SK-N-SH (cell line): ENCODE measurements around the gene SLC7A6OS. TPM values are rescaled to one million over a fixed set of nuclear protein-coding genes. Genes with fewer than 3 reads are reported as not detected.

ENCODE experiments used
- CTCF ChIA-PET: fragments of 300-600, 350-600 bp; formaldehyde crosslinking; extraction: SDS; loops from one replicate; lab custom pipeline; 2021; lab: Yijun Ruan, JAX
- POLR2A ChIA-PET: fragments of 350-600 bp; sonication (Branson Sonifier 250); formaldehyde crosslinking; extraction: SDS; loops from one replicate; lab custom pipeline; 2020; ENCODE audit warnings: antibody characterized with exemption, inconsistent platforms; lab: Yijun Ruan, JAX
- DNase-seq: peaks from one replicate; pipeline ENCODE4 v3.0.0; 2012
- H2AFZ ChIP-seq: fragments of 200-600 bp; sonication (generic); 2 replicates; pipeline ENCODE4 v1.8.1; 2016; ENCODE audit warnings: antibody characterized with exemption, mild to moderate bottlenecking, low read depth
- H3F3A ChIP-seq: fragments of 200-600 bp; sonication (generic); replicated peaks from 2 replicates; pipeline ENCODE3; 2016; ENCODE audit warnings: antibody characterized with exemption, mild to moderate bottlenecking; ENCODE audit not compliant: insufficient read depth
- H3K27ac ChIP-seq, 2 experiments: fragments of 200-500 bp in 1 of 2; fragments of 200-600 bp in 1 of 2; sonication (Bioruptor generic) in 1 of 2; sonication (generic), shearing (Covaris generic) in 1 of 2; 2 replicates each; pipeline versions ENCODE4 v1.5.1 to v1.6.1; 2014 to 2016; ENCODE audit warnings: low read depth in 2 of 2, inconsistent platforms in 1 of 2, low read length in 1 of 2, mild to moderate bottlenecking in 1 of 2, mixed read lengths in 1 of 2
- H3K27me3 ChIP-seq: fragments of 200-600 bp; sonication (generic), shearing (Covaris generic); 2 replicates; pipeline ENCODE4 v1.6.1; 2016; ENCODE audit warnings: mixed run types; ENCODE audit not compliant: insufficient read depth
- H3K36me3 ChIP-seq, 2 experiments: fragments of 200-500 bp in 1 of 2; fragments of 200-600 bp in 1 of 2; sonication (Bioruptor generic) in 1 of 2; sonication (generic) in 1 of 2; replicated peaks in 1 of 2; 2 replicates each; pipeline versions ENCODE3 to v1.5.1; 2014 to 2016; ENCODE audit warnings: low read length in 1 of 2, mild to moderate bottlenecking in 1 of 2; ENCODE audit not compliant: insufficient read depth in 2 of 2, control insufficient read depth in 1 of 2
- H3K4me1 ChIP-seq, 2 experiments: fragments of 200-500 bp in 1 of 2; fragments of 200-600 bp in 1 of 2; sonication (Bioruptor generic) in 1 of 2; sonication (generic), shearing (Covaris generic) in 1 of 2; 2 replicates each; pipeline versions ENCODE4 v1.5.1 to v1.6.1; 2014 to 2016; ENCODE audit warnings: low read depth in 1 of 2, low read length in 1 of 2, mixed run types in 1 of 2; ENCODE audit not compliant: insufficient read depth in 2 of 2, control insufficient read depth in 1 of 2
- H3K4me2 ChIP-seq: fragments of 200-600 bp; sonication (generic), shearing (Covaris generic); 2 replicates; pipeline ENCODE4 v1.6.1; 2017; ENCODE audit warnings: mixed run types
- H3K4me3 ChIP-seq, 2 experiments: fragments of 200-500 bp in 1 of 2; fragments of 200-600 bp in 1 of 2; sonication (Bioruptor generic) in 1 of 2; sonication (generic), shearing (Covaris generic) in 1 of 2; 2 replicates each; pipeline versions ENCODE4 v1.5.1 to v1.8.1; 2014 to 2016; ENCODE audit warnings: low read depth in 2 of 2, inconsistent platforms in 1 of 2, low read length in 1 of 2, mild to moderate bottlenecking in 1 of 2, mixed read lengths in 1 of 2, moderate library complexity in 1 of 2
- H3K79me2 ChIP-seq: fragments of 200-600 bp; sonication (generic); 2 replicates; pipeline ENCODE4 v1.8.1; 2017; ENCODE audit warnings: mild to moderate bottlenecking; ENCODE audit not compliant: insufficient read depth
- H3K9ac ChIP-seq: fragments of 200-600 bp; sonication (generic); 2 replicates; pipeline ENCODE4 v1.6.1; 2017; ENCODE audit warnings: mixed run types
- H3K9me2 ChIP-seq: fragments of 200-600 bp; sonication (generic); 2 replicates; pipeline ENCODE4 v1.6.1; 2017; ENCODE audit warnings: mixed run types
- H3K9me3 ChIP-seq: fragments of 200-600 bp; sonication (generic); 2 replicates; pipeline ENCODE4 v1.6.1; 2017; ENCODE audit warnings: mixed run types, mild to moderate bottlenecking, moderate library complexity
- H4K20me1 ChIP-seq: fragments of 200-600 bp; sonication (generic); 2 replicates; pipeline ENCODE4 v1.6.1; 2017; ENCODE audit warnings: mild to moderate bottlenecking, mixed run types; ENCODE audit not compliant: insufficient read depth
- CTCF ChIP-seq: fragments of 200-600 bp; sonication (generic); IDR thresholded peaks from 2 replicates; pipeline ENCODE4 v1.6.1; 2017; ENCODE audit warnings: antibody characterized with exemption, mild to moderate bottlenecking, moderate library complexity
- EP300 ChIP-seq, 2 experiments: IDR thresholded peaks; 2 replicates each; pipeline versions ENCODE4 v1.4.0 to v1.6.1; 2012; ENCODE audit warnings: borderline replicate concordance in 1 of 2, low read depth in 1 of 2, low read length in 1 of 2
- FOSL2 ChIP-seq: IDR thresholded peaks from 2 replicates; pipeline ENCODE4 v1.4.0; 2012; ENCODE audit warnings: low read depth, mild to moderate bottlenecking, moderate library complexity, borderline replicate concordance
- GATA2 ChIP-seq: sonication (generic); formaldehyde crosslinking; IDR thresholded peaks from 2 replicates; pipeline ENCODE4 v1.5.0; 2020; ENCODE audit warnings: mild to moderate bottlenecking, missing genetic modification reagents
- IRF3 ChIP-seq: fragments of 150-350 bp; IDR thresholded peaks from 2 replicates; pipeline ENCODE4 v1.6.1; 2016; ENCODE audit warnings: mild to moderate bottlenecking, low read depth, low read length
- MAX ChIP-seq: IDR thresholded peaks from 2 replicates; pipeline ENCODE4 v1.4.0; 2012; ENCODE audit warnings: low read depth
- MEF2A ChIP-seq: IDR thresholded peaks from 2 replicates; pipeline ENCODE4 v1.4.0; 2012; ENCODE audit warnings: low read depth, borderline replicate concordance
- MXI1 ChIP-seq: IDR thresholded peaks from 2 replicates; pipeline ENCODE4 v1.6.1; 2012; ENCODE audit warnings: mild to moderate bottlenecking, low read depth, low read length, improper control_type of control experiment
- NFIC ChIP-seq: IDR thresholded peaks from 2 replicates; pipeline ENCODE4 v1.4.0; 2012; ENCODE audit warnings: borderline replicate concordance
- PBX3 ChIP-seq: IDR thresholded peaks from 2 replicates; pipeline ENCODE4; 2012
- RCOR1 ChIP-seq: fragments of 150-350 bp; IDR thresholded peaks from 2 replicates; pipeline ENCODE4 v1.6.1; 2017; ENCODE audit warnings: antibody characterized with exemption, low read length
- SMC3 ChIP-seq: IDR thresholded peaks from 2 replicates; pipeline ENCODE4 v1.6.1; 2012; ENCODE audit warnings: low read depth, low read length, improper control_type of control experiment
- TCF12 ChIP-seq: IDR thresholded peaks from 2 replicates; pipeline ENCODE4 v1.4.0; 2012
- TEAD4 ChIP-seq: IDR thresholded peaks from 2 replicates; pipeline ENCODE4 v1.4.0; 2012; ENCODE audit warnings: mild to moderate bottlenecking, borderline replicate concordance; ENCODE audit not compliant: insufficient read depth
- YY1 ChIP-seq: IDR thresholded peaks from 2 replicates; pipeline ENCODE4 v1.4.0; 2012; ENCODE audit warnings: low read depth, mild to moderate bottlenecking
- ZBTB33 ChIP-seq: IDR thresholded peaks from 2 replicates; pipeline ENCODE4 v1.4.0; 2012; ENCODE audit warnings: low read depth, borderline replicate concordance
- WGBS: methylation state at CpG from one replicate; pipeline ENCODE4 v1.1.6; 2017; ENCODE audit warnings: low lambda C conversion rate; 5-methylcytosine and 5-hydroxymethylcytosine counted together
- polyA plus RNA-seq, 3 experiments: library from polyadenylated mRNA; depleted of rRNA; stranded (reverse); fragments of >200 nt; gene quantifications; 2 replicates each; pipeline ENCODE4 v1.2.3, GENCODE V29; 2012

SLC7A6OS gene
- polyA plus RNA-seq, 1 of the 3 experiments (the other 2 are of a cell fraction), result 6.6 TPM

- no peak for TF ChIP-seq NFIC
- no peak for TF ChIP-seq TCF12
- no peak for TF ChIP-seq GATA2 (CRISPR knock-in tag)
- no peak for TF ChIP-seq RCOR1
- no peak for TF ChIP-seq MXI1
- no peak for TF ChIP-seq YY1
- TF ChIP-seq EP300 (IDR thresholded peaks at IDR 0.05; ENCODE audit: borderline replicate concordance in 1 of 2, low read depth in 1 of 2, low read length in 1 of 2), result no peak
- no peak for TF ChIP-seq FOSL2
- no peak for TF ChIP-seq ZBTB33
- TF ChIP-seq IRF3, result no peak
- no peak for TF ChIP-seq PBX3
- TF ChIP-seq MAX, result no peak
- no peak for TF ChIP-seq MEF2A
- TF ChIP-seq CTCF, result no peak
- TF ChIP-seq TEAD4, result no peak
- TF ChIP-seq SMC3, result no peak
- no peaks in the 10 kb centered on the region for H3K9me2 ChIP-seq
- CTCF ChIA-PET, result interaction anchor here (0.6 to 2.1 kb wide), 2 partner anchors 23 to 97 kb away, joined by 3 to 7 read pairs; no protein-coding TSS in a partner anchor
- H3K9me3 ChIP-seq, result no peaks in the 10 kb centered on the region
- POLR2A ChIA-PET, result no interaction called here
- H3K79me2 ChIP-seq, result no peaks in the 10 kb centered on the region
- no CpG with 5 or more reads among the region's 13 CpGs for WGBS
- H3K4me1 ChIP-seq, result peaks cover 0 to 30% of the 10 kb centered on the region in 2 experiments; a peak in 2 of 4 replicates
- H2AFZ ChIP-seq, result no peak overlapping the region
- H3K4me3 ChIP-seq, result no peak overlapping the region
- no peak overlapping the region for H3K4me2 ChIP-seq
- H3K36me3 ChIP-seq, result peaks cover 0 to 24% of the 10 kb centered on the region in 2 experiments
- H4K20me1 ChIP-seq, result no peaks in the 10 kb centered on the region
- no peaks in the 10 kb centered on the region for H3K27me3 ChIP-seq
- H3F3A ChIP-seq, result no peaks in the 10 kb centered on the region
- DNase-seq, result no peak
- H3K27ac ChIP-seq, result no peak overlapping the region
- no peak overlapping the region for H3K9ac ChIP-seq
Observed at GRCh38 chr16:68358951-68359350, 48.2 kb upstream of the SLC7A6OS start.
